ENCODE results near the gene MID1.
A peak's percentile ranks its signal among the peaks of the same experiment; 100 is the strongest.

MID1 gene

GRCh38 chrX:10620121-10620699 is at the start of gene MID1:
Gene MID1, minus strand, starts transcription at chrX:10620585. Its CDS starts 53,038 bp downstream, at chrX:10567547.
- peak; percentile 4 for DNase-seq

GRCh38 chrX:10667143-10667542 is 46.8 kb upstream of the MID1 start:
- DNase-seq: no peak

GRCh38 chrX:10666102-10666501 is 45.7 kb upstream of the MID1 start:
- no peak for DNase-seq

- no peak for DNase-seq
Observed at GRCh38 chrX:10665681-10666080, 45.3 kb upstream of the MID1 start.

GRCh38 chrX:10660171-10660570 is 39.8 kb upstream of the MID1 start:
- DNase-seq: no peak

GRCh38 chrX:10656214-10656613 is 35.8 kb upstream of the MID1 start:
- no peak for DNase-seq

GRCh38 chrX:10654960-10655359 is 34.6 kb upstream of the MID1 start:
- DNase-seq: no peak

- no peak for DNase-seq
Observed at GRCh38 chrX:10653302-10653701, 32.9 kb upstream of the MID1 start.

GRCh38 chrX:10649265-10649664 is 28.9 kb upstream of the MID1 start:
- no peak for DNase-seq

- no peak for DNase-seq
Observed at GRCh38 chrX:10648614-10649013, 28.2 kb upstream of the MID1 start.

- no peak for DNase-seq
Observed at GRCh38 chrX:10636851-10637250, 16.5 kb upstream of the MID1 start.

- DNase-seq: peak; percentile 30
Observed at GRCh38 chrX:10636337-10636736, 16.0 kb upstream of the MID1 start.

GRCh38 chrX:10634392-10635161 is 14.2 kb upstream of the MID1 start:
- DNase-seq: no peak

- DNase-seq: peak; percentile 26
Observed at GRCh38 chrX:10633722-10634121, 13.3 kb upstream of the MID1 start.

GRCh38 chrX:10631416-10632145 is 11.2 kb upstream of the MID1 start:
- DNase-seq: no peak

GRCh38 chrX:10630320-10630719 is 9.9 kb upstream of the MID1 start:
- no peak for DNase-seq

GRCh38 chrX:10629905-10630304 is 9.5 kb upstream of the MID1 start:
- DNase-seq: no peak

GRCh38 chrX:10628906-10629305 is 8.5 kb upstream of the MID1 start:
- no peak for DNase-seq

GRCh38 chrX:10622197-10622596 is 1.8 kb upstream of the MID1 start:
- no peak for DNase-seq

GRCh38 chrX:10619425-10620046 is 849 bp downstream of the MID1 start:
- DNase-seq: peak; percentile 24

GRCh38 chrX:10618961-10619360 is 1.4 kb downstream of the MID1 start:
- peak; percentile 1 for DNase-seq

- no peak for DNase-seq
Observed at GRCh38 chrX:10617999-10618351, 2.4 kb downstream of the MID1 start.

GRCh38 chrX:10617186-10617998 is 3.0 kb downstream of the MID1 start:
- no peak for DNase-seq

Data from hematopoietic multipotent progenitor cell treated with erythropoietin and hydrocortisone succinate and interleukin-3 and kit ligand, for 4 days (in vitro differentiated cells).